GM12875 (cell line): Measurements from ENCODE around the gene KRT8.

Source experiments
- H3K4me3 ChIP-seq: one replicate; pipeline ENCODE4 v1.5.1; 2011; ENCODE audit warnings: low read depth, low read length, control low read depth
- CTCF ChIP-seq: IDR thresholded peaks from 2 replicates; pipeline ENCODE4 v1.5.1; 2011; ENCODE audit warnings: low read depth, mild to moderate bottlenecking, control low read depth, inconsistent platforms, low read length, moderate library complexity, borderline replicate concordance; ENCODE audit not compliant: insufficient read depth

The KRT8 gene

GRCh38 chr12:52878507-52879393, 26.1 kb downstream of the KRT8 start:
- no peak for TF ChIP-seq CTCF
- no peak overlapping the region for H3K4me3 ChIP-seq

GRCh38 chr12:52877242-52877641, 27.6 kb downstream of the KRT8 start:
- no peak overlapping the region for H3K4me3 ChIP-seq
- TF ChIP-seq CTCF: no peak

GRCh38 chr12:52876372-52876771, 28.5 kb downstream of the KRT8 start:
- TF ChIP-seq CTCF: no peak
- no peak overlapping the region for H3K4me3 ChIP-seq

- H3K4me3 ChIP-seq: no peak overlapping the region
- TF ChIP-seq CTCF: no peak
Observed at GRCh38 chr12:52874573-52875435, 30.1 kb downstream of the KRT8 start.

GRCh38 chr12:52873832-52874572, 30.9 kb downstream of the KRT8 start:
- no peak overlapping the region for H3K4me3 ChIP-seq
- no peak for TF ChIP-seq CTCF

GRCh38 chr12:52873513-52873831, 31.4 kb downstream of the KRT8 start:
- no peak overlapping the region for H3K4me3 ChIP-seq
- no peak for TF ChIP-seq CTCF
